HL-60 (cell line): Measurements from ENCODE around the gene STMN1.

Source experiments
- CTCF ChIP-seq: IDR thresholded peaks from one replicate; pipeline ENCODE4 v1.5.1; 2011; ENCODE audit warnings: low read length, control low read depth, inconsistent platforms; ENCODE audit not compliant: insufficient read depth
- GABPA ChIP-seq: IDR thresholded peaks from 2 replicates; pipeline ENCODE4 v1.6.1; 2012; ENCODE audit warnings: low read depth
- POLR2AphosphoS5 ChIP-seq: IDR thresholded peaks from 2 replicates; pipeline ENCODE4 v1.6.1; 2012; ENCODE audit warnings: low read depth
- REST ChIP-seq: IDR thresholded peaks from 2 replicates; pipeline ENCODE4 v1.6.1; 2012; ENCODE audit warnings: low read depth; ENCODE audit not compliant: insufficient replicate concordance
- SPI1 ChIP-seq: IDR thresholded peaks from 2 replicates; pipeline ENCODE4 v1.6.1; 2012; ENCODE audit warnings: low read depth, mild to moderate bottlenecking, borderline replicate concordance

- TF ChIP-seq POLR2AphosphoS5 (no peak), CTCF (no peak), REST (no peak), GABPA (no peak), SPI1 (no peak)
Observed at GRCh38 chr1:25909040-25909439, 2.8 kb upstream of the STMN1 start.
